ENCODE data around the gene CCL15. TPM values are rescaled to one million over a fixed set of nuclear protein-coding genes. Genes with fewer than 3 reads are reported as not detected.
"Not testable (repeated sequence)": the region's sequence is repeated elsewhere in the genome, so short reads cannot be mapped to it uniquely, and the experiment has no call there.

Gene CCL15
- total RNA-seq, 2 experiments from 2014 or later: not detected

GRCh38 chr17:36011201-36011600 is 9.8 kb upstream of the CCL15 start:
- ChIA-PET CTCF (no interaction called here), POLR2A (interaction anchor here (0.6 kb wide), 1 partner anchor 659 kb away, joined by 3 read pairs; no protein-coding TSS in a partner anchor)
- H3K27me3 Mint-ChIP-seq: peaks cover 6% of the 10 kb centered on the region

GRCh38 chr17:36008998-36009665 is 7.8 kb upstream of the CCL15 start:
- H3K36me3 Mint-ChIP-seq (ENCODE audit: low read depth): no peaks in the 10 kb centered on the region
- ChIA-PET CTCF (interaction anchor here (0.7 kb wide), 1 partner anchor 9 kb away, joined by 3 read pairs; no protein-coding TSS in a partner anchor), POLR2A (no interaction called here)
- no peak for DNase-seq
- H3K27me3 Mint-ChIP-seq: peaks cover 6% of the 10 kb centered on the region
- no peak overlapping the region for H3K4me3 Mint-ChIP-seq
- H3K9me3 Mint-ChIP-seq: no peaks in the 10 kb centered on the region
- H3K27ac Mint-ChIP-seq: no peak overlapping the region
- H3K4me1 Mint-ChIP-seq: peaks cover 7% of the 10 kb centered on the region

More at GRCh38 chr17:36011201-36011600, 9.8 kb upstream of the CCL15 start:
- Mint-ChIP-seq H3K4me1 (no peaks in the 10 kb centered on the region), H3K9me3 (no peaks in the 10 kb centered on the region), H3K27ac (no peak overlapping the region), H3K36me3 (ENCODE audit: low read depth) (no peaks in the 10 kb centered on the region), H3K4me3 (no peak overlapping the region)
- no peak for DNase-seq

- H3K9me3 Mint-ChIP-seq: no peaks in the 10 kb centered on the region
- ChIA-PET POLR2A (no interaction called here), CTCF (interaction anchor here (0.6 to 1.4 kb wide), 4 partner anchors 15 to 787 kb away, joined by 3 to 4 read pairs (median 4); no protein-coding TSS in a partner anchor)
- no peaks in the 10 kb centered on the region for H3K36me3 Mint-ChIP-seq (ENCODE audit: low read depth)
- no peak overlapping the region for H3K4me3 Mint-ChIP-seq
- H3K4me1 Mint-ChIP-seq: peaks cover 7% of the 10 kb centered on the region
- no peak overlapping the region for H3K27ac Mint-ChIP-seq
- peaks cover 2% of the 10 kb centered on the region for H3K27me3 Mint-ChIP-seq
- DNase-seq: no peak
Observed at GRCh38 chr17:36004594-36005108, 3.3 kb upstream of the CCL15 start.

- H3K4me1 Mint-ChIP-seq: peaks cover 7% of the 10 kb centered on the region
- H3K27ac Mint-ChIP-seq: no peak overlapping the region
- no peak for DNase-seq
- H3K27me3 Mint-ChIP-seq: peaks cover 2% of the 10 kb centered on the region
- ChIA-PET POLR2A (no interaction called here), CTCF (no interaction called here)
- H3K4me3 Mint-ChIP-seq: no peak overlapping the region
- H3K9me3 Mint-ChIP-seq: no peaks in the 10 kb centered on the region
- H3K36me3 Mint-ChIP-seq (ENCODE audit: low read depth): no peaks in the 10 kb centered on the region
Observed at GRCh38 chr17:36002631-36003030, 1.3 kb upstream of the CCL15 start.

DNA sequence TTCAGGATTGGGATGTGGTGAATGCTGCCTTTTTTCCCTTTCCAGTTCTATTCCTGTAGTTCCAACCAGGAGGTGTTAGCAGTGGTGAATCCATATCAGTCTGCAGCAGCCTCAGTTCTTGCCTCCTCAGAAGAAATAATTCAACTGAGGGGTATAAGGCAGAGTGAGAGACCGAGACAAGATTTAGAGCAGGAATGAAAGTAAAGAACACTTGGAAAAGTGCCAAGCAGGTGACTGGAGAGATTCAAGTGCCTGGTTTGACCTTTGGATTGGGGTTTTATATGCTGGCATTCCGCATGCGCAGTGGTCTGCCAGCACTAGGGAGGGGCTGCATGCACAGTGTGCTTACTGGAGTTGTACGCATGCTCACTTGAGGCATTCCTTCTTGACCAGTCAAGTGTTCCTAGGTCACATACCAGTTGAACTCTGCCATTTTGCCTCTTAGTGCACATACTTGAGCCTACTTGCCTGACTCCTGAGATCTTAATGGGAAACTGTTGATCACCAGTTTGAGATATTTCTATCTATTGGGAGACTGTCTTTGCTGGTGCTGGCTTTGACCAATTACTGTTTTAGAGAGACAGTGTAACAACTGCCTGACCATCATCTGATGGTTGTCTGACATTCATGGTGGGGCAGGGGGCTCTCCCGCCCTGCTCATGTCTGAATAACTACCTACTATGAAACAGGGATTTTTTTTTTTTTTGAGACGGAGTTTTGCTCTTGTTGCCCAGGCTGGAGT is 680 bp upstream of the CCL15 start:
- ChIA-PET CTCF (no interaction called here), POLR2A (no interaction called here)
- Mint-ChIP-seq H3K36me3 (ENCODE audit: low read depth) (no peaks in the 10 kb centered on the region), H3K27me3 (peaks cover 2% of the 10 kb centered on the region), H3K4me1 (peaks cover 7% of the 10 kb centered on the region), H3K9me3 (no peaks in the 10 kb centered on the region), H3K27ac (no peak overlapping the region), H3K4me3 (no peak overlapping the region)
- DNase-seq: no peak

DNA sequence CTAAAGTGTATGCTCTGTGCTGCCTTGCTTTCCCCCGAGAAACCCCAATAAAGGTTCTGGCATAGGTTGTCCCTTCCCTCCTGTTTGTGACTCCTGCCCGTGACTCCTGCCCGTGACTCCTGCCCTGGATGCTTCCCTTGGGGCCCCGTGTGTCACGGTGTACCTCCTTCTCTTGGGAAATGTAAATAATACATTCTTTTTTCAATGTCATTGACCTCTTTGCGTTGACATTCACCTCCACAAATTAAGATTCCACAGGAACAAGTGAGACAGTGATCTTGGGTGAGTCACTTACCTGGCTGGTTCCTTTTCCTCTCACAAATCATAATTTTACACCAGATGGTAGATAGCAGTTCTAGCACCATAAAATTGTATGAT is 632 bp downstream of the CCL15 start:
- DNase-seq: no peak
- ChIA-PET POLR2A (no interaction called here), CTCF (interaction anchor here (0.7 to 1.0 kb wide), 2 partner anchors 9 to 1942 kb away, joined by 3 read pairs; no protein-coding TSS in a partner anchor)
- Mint-ChIP-seq H3K36me3 (ENCODE audit: low read depth) (no peaks in the 10 kb centered on the region), H3K4me1 (peaks cover 7% of the 10 kb centered on the region), H3K27ac (no peak overlapping the region), H3K27me3 (peaks cover 6% of the 10 kb centered on the region), H3K4me3 (no peak overlapping the region), H3K9me3 (no peaks in the 10 kb centered on the region)

- no peak for DNase-seq
- Mint-ChIP-seq H3K4me3 (no peak overlapping the region), H3K27me3 (peaks cover 18% of the 10 kb centered on the region), H3K4me1 (no peaks in the 10 kb centered on the region), H3K36me3 (ENCODE audit: low read depth) (no peaks in the 10 kb centered on the region), H3K27ac (no peak overlapping the region), H3K9me3 (no peaks in the 10 kb centered on the region)
- POLR2A ChIA-PET: no interaction called here
- CTCF ChIA-PET: no interaction called here
Observed at GRCh38 chr17:35998756-35999155, 2.6 kb downstream of the CCL15 start.

DNA sequence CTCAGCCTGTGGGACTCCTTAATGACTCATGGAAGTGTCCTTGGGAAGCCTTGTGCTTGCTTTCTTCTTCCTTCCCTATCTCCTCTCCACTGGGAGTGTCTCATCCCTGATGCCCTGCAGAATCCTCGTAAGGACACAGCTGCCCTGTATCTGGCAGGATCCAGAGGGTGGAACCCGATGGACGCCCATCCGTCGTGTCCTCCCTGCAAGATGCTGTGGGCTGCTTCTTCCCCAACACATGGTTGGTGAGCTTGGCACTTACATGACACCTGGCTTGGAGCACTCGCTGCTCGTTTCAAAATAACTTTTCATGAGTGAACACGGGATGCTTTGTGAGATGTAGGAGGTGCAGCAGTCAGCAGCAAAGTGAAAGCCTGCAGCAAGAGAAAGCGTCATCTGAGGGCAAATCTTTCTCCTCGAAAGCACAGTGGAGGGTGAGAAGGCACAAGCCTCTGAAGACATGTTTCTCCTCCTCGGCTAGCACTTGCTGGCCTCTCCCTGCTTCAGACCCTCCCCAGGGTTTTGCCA is 3.3 kb downstream of the CCL15 start:
- Mint-ChIP-seq H3K4me1 (no peaks in the 10 kb centered on the region), H3K27ac (no peak overlapping the region), H3K9me3 (no peaks in the 10 kb centered on the region), H3K27me3 (peaks cover 18% of the 10 kb centered on the region), H3K36me3 (ENCODE audit: low read depth) (no peaks in the 10 kb centered on the region), H3K4me3 (no peak overlapping the region)
- ChIA-PET POLR2A (no interaction called here), CTCF (interaction anchor here (0.6 to 0.7 kb wide), 2 partner anchors 75 to 128 kb away, joined by 3 read pairs; no protein-coding TSS in a partner anchor)
- no peak for DNase-seq

- H3K4me3 Mint-ChIP-seq; H3K4me1 Mint-ChIP-seq; POLR2A ChIA-PET; H3K9me3 Mint-ChIP-seq; H3K27ac Mint-ChIP-seq; DNase-seq; H3K36me3 Mint-ChIP-seq (ENCODE audit: low read depth): not testable (repeated sequence)
- CTCF ChIA-PET: interaction anchor here (1.5 kb wide), 1 partner anchor 77 kb away, joined by 3 read pairs; no protein-coding TSS in a partner anchor
- H3K27me3 Mint-ChIP-seq: peaks cover 20% of the 10 kb centered on the region
Observed at GRCh38 chr17:35995346-35995745, 6.0 kb downstream of the CCL15 start.

DNA sequence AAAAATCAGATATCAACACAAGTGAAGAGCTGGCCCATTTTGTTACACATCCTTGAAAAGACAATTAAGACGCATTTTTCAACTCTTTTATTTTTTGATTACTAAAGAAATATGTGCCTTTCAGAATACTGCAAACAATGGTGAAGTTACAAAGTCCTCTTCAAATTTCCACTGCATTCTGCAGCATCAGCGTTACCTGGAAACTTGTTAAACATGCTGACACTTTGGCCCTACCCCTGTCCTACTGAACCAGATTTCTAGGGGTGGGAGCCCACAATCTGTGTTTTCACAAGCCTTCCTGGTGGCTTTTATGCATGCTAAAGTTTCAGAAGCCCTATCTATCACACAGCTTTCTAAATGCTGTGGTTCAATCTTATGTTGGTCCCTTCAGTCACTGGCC is 10.3 kb downstream of the CCL15 start:
- Mint-ChIP-seq H3K27ac (no peak overlapping the region), H3K27me3 (peaks cover 21% of the 10 kb centered on the region), H3K36me3 (ENCODE audit: low read depth) (no peaks in the 10 kb centered on the region), H3K4me1 (no peaks in the 10 kb centered on the region), H3K4me3 (no peak overlapping the region), H3K9me3 (peaks cover 5% of the 10 kb centered on the region)
- ChIA-PET CTCF (interaction anchor here (1.2 kb wide), 1 partner anchor 81 kb away, joined by 3 read pairs; no protein-coding TSS in a partner anchor), POLR2A (no interaction called here)
- no peak for DNase-seq

- Mint-ChIP-seq H3K27me3 (peaks cover 5% of the 10 kb centered on the region), H3K27ac (no peak overlapping the region), H3K4me1 (no peaks in the 10 kb centered on the region), H3K9me3 (peaks cover 5% of the 10 kb centered on the region), H3K4me3 (no peak overlapping the region), H3K36me3 (ENCODE audit: low read depth) (no peaks in the 10 kb centered on the region)
- POLR2A ChIA-PET: no interaction called here
- no peak for DNase-seq
- CTCF ChIA-PET: no interaction called here
Observed at GRCh38 chr17:35988164-35988563, 13.2 kb downstream of the CCL15 start.

DNA sequence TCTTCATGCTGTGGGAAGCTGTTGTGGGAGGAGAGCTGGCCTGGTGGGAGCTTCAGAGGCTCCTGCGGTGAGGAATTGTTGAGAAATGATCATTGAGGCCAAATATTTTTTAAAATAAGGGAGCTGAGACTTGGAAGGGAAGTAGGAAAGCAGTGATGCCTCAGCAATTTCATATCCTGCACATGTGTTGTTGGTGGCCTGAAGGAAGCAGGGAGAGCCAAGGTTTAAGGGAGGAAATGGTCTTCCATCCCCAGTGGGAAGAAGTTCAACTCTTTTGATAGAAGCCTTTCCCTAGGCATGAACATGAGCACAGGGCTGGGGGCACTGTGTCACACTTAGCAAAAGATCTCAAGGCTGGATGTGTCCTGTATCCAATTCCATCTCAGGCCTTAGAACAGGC is 14.7 kb downstream of the CCL15 start, which contains the start of gene CCL14:
Gene CCL14 (minus strand): TSS at position 87 of the 400 bp plus-strand sequence. CDS start 80 bp downstream, at position 7.
- Mint-ChIP-seq H3K9me3 (peaks cover 5% of the 10 kb centered on the region), H3K4me1 (no peaks in the 10 kb centered on the region), H3K36me3 (ENCODE audit: low read depth) (no peaks in the 10 kb centered on the region), H3K27me3 (peaks cover 3% of the 10 kb centered on the region), H3K27ac (no peak within 1 kb of the TSS), H3K4me3 (no peak within 1 kb of the TSS)
- ChIA-PET CTCF (interaction anchor here (0.5 kb wide), 1 partner anchor 11 kb away, joined by 5 read pairs; no protein-coding TSS in a partner anchor), POLR2A (no interaction called here)
- DNase-seq: no peak

- Mint-ChIP-seq H3K27me3 (peaks cover 2% of the 10 kb centered on the region), H3K27ac (no peak overlapping the region)
- CTCF ChIA-PET: interaction anchor here (0.7 kb wide), 1 partner anchor 8 kb away, joined by 3 read pairs; no protein-coding TSS in a partner anchor
Observed at GRCh38 chr17:35984140-35984539, 17.2 kb downstream of the CCL15 start.

More at GRCh38 chr17:35984140-35984539, 17.2 kb downstream of the CCL15 start:
- POLR2A ChIA-PET: no interaction called here
- no peaks in the 10 kb centered on the region for H3K4me1 Mint-ChIP-seq
- no peak for DNase-seq
- H3K9me3 Mint-ChIP-seq: peaks cover 5% of the 10 kb centered on the region
- H3K4me3 Mint-ChIP-seq: no peak overlapping the region
- no peaks in the 10 kb centered on the region for H3K36me3 Mint-ChIP-seq (ENCODE audit: low read depth)

All from activated CD4-positive, alpha-beta T cell treated with anti-CD3 and anti-CD28 coated beads, Interleukin-2, amount 10 ng/mL, durations not matched to agents 7 days and 5 days (primary cell).